Mesendoderm (in vitro differentiated cells): ENCODE results near the gene COL6A3.

ENCODE experiments used
- DNase-seq: peaks from one replicate; pipeline ENCODE4 v3.0.0; 2013
- H2AK5ac ChIP-seq: 2 replicates; pipeline ENCODE4 v1.6.1; 2013; ENCODE audit warnings: low read length, inconsistent platforms
- H2BK120ac ChIP-seq: 2 replicates; pipeline ENCODE4 v1.6.1; 2013; ENCODE audit warnings: low read depth, mild to moderate bottlenecking, low read length, moderate library complexity, mixed read lengths
- H2BK15ac ChIP-seq: replicated peaks from 2 replicates; pipeline ENCODE4 v1.6.1; 2013; ENCODE audit warnings: low read depth, mild to moderate bottlenecking, moderate library complexity
- H2BK5ac ChIP-seq: 2 replicates; pipeline ENCODE4 v1.6.1; 2013; ENCODE audit warnings: low read length, inconsistent platforms
- H3K18ac ChIP-seq: 2 replicates; pipeline ENCODE4 v1.6.1; 2013; ENCODE audit warnings: mild to moderate bottlenecking, low read length, mixed read lengths
- H3K23ac ChIP-seq: one replicate; pipeline ENCODE4 v1.6.1; 2013; ENCODE audit warnings: low read length
- H3K27ac ChIP-seq: 2 replicates; pipeline ENCODE4 v1.5.1; 2013; ENCODE audit warnings: low read depth, mild to moderate bottlenecking, inconsistent platforms, low read length, moderate library complexity
- H3K27me3 ChIP-seq: 2 replicates; pipeline ENCODE4 v1.6.1; 2013; ENCODE audit warnings: low read length, control low read depth, mild to moderate bottlenecking, inconsistent platforms; ENCODE audit not compliant: insufficient read depth, poor library complexity
- H3K36me3 ChIP-seq: 2 replicates; pipeline ENCODE4 v1.6.1; 2013; ENCODE audit warnings: low read length, inconsistent platforms; ENCODE audit not compliant: control insufficient read depth, insufficient read depth
- H3K4ac ChIP-seq: one replicate; pipeline ENCODE4 v1.6.1; 2013; ENCODE audit warnings: low read depth, mild to moderate bottlenecking, low read length, moderate library complexity
- H3K4me1 ChIP-seq: 2 replicates; pipeline ENCODE4 v1.6.1; 2013; ENCODE audit warnings: low read depth, low read length, inconsistent platforms; ENCODE audit not compliant: control insufficient read depth
- H3K4me2 ChIP-seq: 2 replicates; pipeline ENCODE4 v1.6.1; 2013; ENCODE audit warnings: low read length
- H3K4me3 ChIP-seq: 2 replicates; pipeline ENCODE4 v1.5.1; 2013; ENCODE audit warnings: mild to moderate bottlenecking, low read length
- H3K56ac ChIP-seq: one replicate; pipeline ENCODE4 v1.6.1; 2013; ENCODE audit warnings: low read length
- H3K79me1 ChIP-seq: 2 replicates; pipeline ENCODE4 v1.6.1; 2013; ENCODE audit warnings: low read length, inconsistent platforms
- H3K79me2 ChIP-seq: 2 replicates; pipeline ENCODE4 v1.6.1; 2013; ENCODE audit warnings: mild to moderate bottlenecking, low read length; ENCODE audit not compliant: control insufficient read depth, insufficient read depth
- H3K9ac ChIP-seq: 2 replicates; pipeline ENCODE4 v1.6.1; 2013; ENCODE audit warnings: low read length, inconsistent platforms
- H4K5ac ChIP-seq: one replicate; pipeline ENCODE4 v1.6.1; 2013; ENCODE audit warnings: low read length
- H4K8ac ChIP-seq: one replicate; pipeline ENCODE4 v1.6.1; 2013; ENCODE audit warnings: low read depth, mild to moderate bottlenecking, control low read depth, low read length, moderate library complexity
- WGBS: extraction: QIAGEN DNeasy Blood & Tissue Kit; methylation state at CpG from one replicate; pipeline ENCODE4 v1.1.7; 2013; ENCODE audit warnings: low lambda C conversion rate, missing lambda C conversion rate; ENCODE audit not compliant: insufficient coverage; ENCODE audit errors: extremely low coverage; 5-methylcytosine and 5-hydroxymethylcytosine counted together

Gene COL6A3

GRCh38 chr2:237283131-237283928 is 130.6 kb downstream of the COL6A3 start:
- no peaks in the 10 kb centered on the region for H3K4me1 ChIP-seq
- DNase-seq = no peak
- no peaks in the 10 kb centered on the region for H3K36me3 ChIP-seq
- H3K4me3 ChIP-seq = no peak overlapping the region
- no peak overlapping the region for H3K23ac ChIP-seq
- H3K27ac ChIP-seq = no peak overlapping the region
- no peak overlapping the region for H4K8ac ChIP-seq
- no peak overlapping the region for H3K9ac ChIP-seq
- no peak overlapping the region for H2BK5ac ChIP-seq
- no peaks in the 10 kb centered on the region for H3K79me2 ChIP-seq
- no peak overlapping the region for H3K56ac ChIP-seq
- no peak overlapping the region for H2AK5ac ChIP-seq
- no peak overlapping the region for H3K4me2 ChIP-seq
- H4K5ac ChIP-seq = no peak overlapping the region
- H3K27me3 ChIP-seq = no peaks in the 10 kb centered on the region
- H3K4ac ChIP-seq = no peak overlapping the region
- no peak overlapping the region for H3K18ac ChIP-seq
- no peaks in the 10 kb centered on the region for H3K79me1 ChIP-seq
- WGBS = no CpG with 5 or more reads among the region's 4 CpGs
- H2BK120ac ChIP-seq = no peak overlapping the region
- no peak overlapping the region for H2BK15ac ChIP-seq

- H3K27me3 ChIP-seq = no peaks in the 10 kb centered on the region
- H4K5ac ChIP-seq = no peak overlapping the region
- no peaks in the 10 kb centered on the region for H3K79me2 ChIP-seq
- H3K4ac ChIP-seq = no peak overlapping the region
- no peak overlapping the region for H3K27ac ChIP-seq
- no CpG with 5 or more reads among the region's 1 CpG for WGBS
- no peaks in the 10 kb centered on the region for H3K4me1 ChIP-seq
- no peak overlapping the region for H2BK120ac ChIP-seq
- H2AK5ac ChIP-seq = no peak overlapping the region
- no peak overlapping the region for H3K56ac ChIP-seq
- no peak overlapping the region for H3K4me3 ChIP-seq
- DNase-seq = no peak
- no peaks in the 10 kb centered on the region for H3K36me3 ChIP-seq
- no peak overlapping the region for H4K8ac ChIP-seq
- H2BK5ac ChIP-seq = no peak overlapping the region
- H3K79me1 ChIP-seq = no peaks in the 10 kb centered on the region
- no peak overlapping the region for H3K4me2 ChIP-seq
- no peak overlapping the region for H3K18ac ChIP-seq
- no peak overlapping the region for H3K9ac ChIP-seq
- H3K23ac ChIP-seq = no peak overlapping the region
- H2BK15ac ChIP-seq = no peak overlapping the region
Measured at GRCh38 chr2:237282568-237283128, 131.3 kb downstream of the COL6A3 start.

- Histone ChIP-seq H3K79me1 (no peaks in the 10 kb centered on the region), H4K8ac (no peak overlapping the region), H3K27me3 (no peaks in the 10 kb centered on the region), H3K79me2 (no peaks in the 10 kb centered on the region), H4K5ac (no peak overlapping the region), H3K4ac (no peak overlapping the region), H3K36me3 (no peaks in the 10 kb centered on the region), H3K56ac (no peak overlapping the region), H2BK5ac (no peak overlapping the region), H3K18ac (no peak overlapping the region), H3K4me3 (no peak overlapping the region), H2BK15ac (no peak overlapping the region), H3K27ac (no peak overlapping the region), H2AK5ac (no peak overlapping the region), H3K9ac (no peak overlapping the region), H3K4me1 (no peaks in the 10 kb centered on the region), H3K23ac (no peak overlapping the region), H2BK120ac (no peak overlapping the region), H3K4me2 (no peak overlapping the region)
- DNase-seq = no peak
- no CpG with 5 or more reads among the region's 3 CpGs for WGBS
Measured at GRCh38 chr2:237281836-237282306, 132.1 kb downstream of the COL6A3 start.

DNA sequence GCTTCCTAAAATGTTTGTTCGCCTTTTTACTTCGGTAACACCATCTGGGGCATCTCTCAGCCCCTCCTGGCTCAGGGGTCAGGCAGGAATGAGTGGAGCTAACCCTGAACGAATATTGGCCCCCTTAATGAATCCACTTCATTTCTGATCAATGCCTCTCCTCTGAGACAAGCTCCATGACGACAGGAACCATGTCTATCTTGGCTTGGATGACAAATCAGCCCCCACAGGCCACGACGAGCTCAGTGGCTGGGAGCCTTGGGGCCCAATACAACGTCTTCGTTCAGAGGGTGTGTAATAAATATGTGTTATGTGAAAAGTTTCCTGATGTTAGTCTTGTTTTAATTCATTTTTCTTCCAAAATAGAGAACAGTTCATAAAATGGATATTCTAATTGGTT is 133.0 kb downstream of the COL6A3 start:
- no peak overlapping the region for H2BK120ac ChIP-seq
- H3K23ac ChIP-seq = no peak overlapping the region
- H3K79me2 ChIP-seq = no peaks in the 10 kb centered on the region
- DNase-seq = no peak
- no CpG with 5 or more reads among the region's 8 CpGs for WGBS
- no peak overlapping the region for H3K4me2 ChIP-seq
- H3K4me3 ChIP-seq = no peak overlapping the region
- H2BK5ac ChIP-seq = no peak overlapping the region
- H3K18ac ChIP-seq = no peak overlapping the region
- H4K8ac ChIP-seq = no peak overlapping the region
- H3K27me3 ChIP-seq = no peaks in the 10 kb centered on the region
- no peak overlapping the region for H3K56ac ChIP-seq
- H4K5ac ChIP-seq = no peak overlapping the region
- no peaks in the 10 kb centered on the region for H3K79me1 ChIP-seq
- H3K27ac ChIP-seq = no peak overlapping the region
- H3K4me1 ChIP-seq = no peaks in the 10 kb centered on the region
- H3K4ac ChIP-seq = no peak overlapping the region
- no peaks in the 10 kb centered on the region for H3K36me3 ChIP-seq
- H2BK15ac ChIP-seq = no peak overlapping the region
- no peak overlapping the region for H2AK5ac ChIP-seq
- no peak overlapping the region for H3K9ac ChIP-seq

- H3K79me1 ChIP-seq = no peaks in the 10 kb centered on the region
- H3K9ac ChIP-seq = no peak overlapping the region
- no peak overlapping the region for H3K27ac ChIP-seq
- H4K8ac ChIP-seq = no peak overlapping the region
- no peak for DNase-seq
- 100% methylated on average over 1 of the region's 11 CpGs for WGBS
- no peaks in the 10 kb centered on the region for H3K36me3 ChIP-seq
- no peak overlapping the region for H2BK120ac ChIP-seq
- H3K27me3 ChIP-seq = no peaks in the 10 kb centered on the region
- no peak overlapping the region for H3K56ac ChIP-seq
- H3K4me3 ChIP-seq = no peak overlapping the region
- H3K4ac ChIP-seq = no peak overlapping the region
- H4K5ac ChIP-seq = no peak overlapping the region
- no peak overlapping the region for H2BK5ac ChIP-seq
- no peak overlapping the region for H2BK15ac ChIP-seq
- no peaks in the 10 kb centered on the region for H3K4me1 ChIP-seq
- no peak overlapping the region for H3K18ac ChIP-seq
- H3K23ac ChIP-seq = no peak overlapping the region
- H2AK5ac ChIP-seq = no peak overlapping the region
- no peak overlapping the region for H3K4me2 ChIP-seq
- no peaks in the 10 kb centered on the region for H3K79me2 ChIP-seq
Measured at GRCh38 chr2:237280229-237280628, 133.7 kb downstream of the COL6A3 start.
